ENCODE results near the gene CACNA2D1. TPM values are rescaled to one million over a fixed set of nuclear protein-coding genes. Genes with fewer than 3 reads are reported as not detected.

Gene CACNA2D1
- total and polyA plus RNA-seq, 12 donors, result 10.5 to 60.9 (median 35.9) TPM

DNA sequence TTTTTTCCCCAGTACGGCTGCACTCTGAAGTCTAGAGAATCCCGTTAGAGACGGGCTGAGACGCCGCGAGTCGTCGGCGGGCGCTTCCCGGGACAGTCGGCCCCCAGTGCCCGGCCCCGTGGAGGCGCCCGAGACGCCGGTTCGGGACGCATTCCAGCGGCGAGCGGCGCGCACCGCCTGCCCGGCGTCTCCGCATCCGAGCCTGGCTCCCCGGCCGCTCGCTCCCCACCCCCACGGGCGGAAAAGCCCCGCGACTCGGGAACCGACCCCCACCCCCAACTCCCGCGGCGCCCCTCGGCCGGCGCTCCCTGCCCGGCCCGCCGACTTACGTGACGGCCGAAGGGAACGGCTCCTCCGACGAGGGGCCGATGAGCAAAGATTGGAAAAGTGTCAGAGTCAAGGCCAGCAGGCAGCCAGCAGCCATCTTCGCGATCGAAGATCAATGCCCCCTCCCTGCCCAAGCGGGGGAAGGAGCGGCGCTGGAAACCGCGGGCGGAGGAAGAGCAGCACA is 486 bp downstream of the CACNA2D1 start:
- Histone ChIP-seq H3K27ac (peak overlapping the region; percentile 85 to 98 (median 90)), H3K27me3 (no peaks in the 10 kb centered on the region), H3K36me3 (replicated peaks in 1 of 2) (no peaks in the 10 kb centered on the region), H3K4me1 (replicated peaks in 1 of 2) (peaks cover 0 to 26% of the 10 kb centered on the region in 2 donors), H3K4me3 (peak overlapping the region; percentile 59 to 95 (median 92)), H3K9me3 (replicated peaks in 1 of 3) (no peaks in the 10 kb centered on the region)
- intact Hi-C loops (cut with DNase I), result loop anchor here in 1 of 2 donors (5.0 kb wide), 1 partner anchor 211 kb away; no protein-coding TSS in a partner anchor
- TF ChIP-seq POLR2A (IDR thresholded peaks at IDR 0.05), result peak in 1 of 2 donors; percentile 6
- TF ChIP-seq, protein P1, sequence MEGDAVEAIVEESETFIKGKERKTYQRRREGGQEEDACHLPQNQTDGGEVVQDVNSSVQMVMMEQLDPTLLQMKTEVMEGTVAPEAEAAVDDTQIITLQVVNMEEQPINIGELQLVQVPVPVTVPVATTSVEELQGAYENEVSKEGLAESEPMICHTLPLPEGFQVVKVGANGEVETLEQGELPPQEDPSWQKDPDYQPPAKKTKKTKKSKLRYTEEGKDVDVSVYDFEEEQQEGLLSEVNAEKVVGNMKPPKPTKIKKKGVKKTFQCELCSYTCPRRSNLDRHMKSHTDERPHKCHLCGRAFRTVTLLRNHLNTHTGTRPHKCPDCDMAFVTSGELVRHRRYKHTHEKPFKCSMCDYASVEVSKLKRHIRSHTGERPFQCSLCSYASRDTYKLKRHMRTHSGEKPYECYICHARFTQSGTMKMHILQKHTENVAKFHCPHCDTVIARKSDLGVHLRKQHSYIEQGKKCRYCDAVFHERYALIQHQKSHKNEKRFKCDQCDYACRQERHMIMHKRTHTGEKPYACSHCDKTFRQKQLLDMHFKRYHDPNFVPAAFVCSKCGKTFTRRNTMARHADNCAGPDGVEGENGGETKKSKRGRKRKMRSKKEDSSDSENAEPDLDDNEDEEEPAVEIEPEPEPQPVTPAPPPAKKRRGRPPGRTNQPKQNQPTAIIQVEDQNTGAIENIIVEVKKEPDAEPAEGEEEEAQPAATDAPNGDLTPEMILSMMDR (IDR thresholded peaks at IDR 0.05), result no peak
- WGBS, 4 donors, result 0 to 1% (median 1%) methylated on average over 21 to 64 of the region's 64 CpGs; no CpG with 5 or more reads in 1 of the 4 donors
- DNase-seq, result peak; percentile 38 to 64 (median 50)

DNA sequence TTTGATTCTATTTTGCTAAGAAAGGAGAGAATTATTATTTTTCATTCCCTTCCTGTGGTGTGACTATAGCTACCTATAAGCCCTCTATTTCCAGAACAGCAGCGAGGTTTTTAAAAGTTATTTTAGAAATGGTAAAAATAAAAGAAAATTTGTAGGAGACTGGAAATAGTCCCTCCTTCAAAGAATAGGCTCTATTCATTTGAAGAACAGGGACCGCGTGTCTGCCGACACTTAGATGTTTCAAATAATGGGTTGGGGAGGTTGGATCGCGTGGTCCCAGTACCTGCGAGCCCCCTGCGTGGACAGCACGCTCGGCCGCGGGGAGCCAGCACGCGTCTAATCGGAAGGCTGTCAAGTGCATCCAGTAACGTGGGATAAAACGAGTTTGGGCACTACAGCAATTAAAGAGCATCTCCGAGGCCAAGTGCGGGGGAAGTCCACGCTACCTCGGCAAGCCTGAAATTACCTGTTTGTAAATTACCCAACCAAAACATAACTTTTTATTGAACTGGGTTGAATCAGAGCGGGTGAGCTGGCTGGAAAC is 1.0 kb downstream of the CACNA2D1 start:
- Histone ChIP-seq H3K27ac (peak overlapping the region in 3 of 5 donors; percentile 85 to 98 (median 92)), H3K27me3 (no peaks in the 10 kb centered on the region), H3K4me1 (replicated peaks in 1 of 2) (peaks cover 0 to 26% of the 10 kb centered on the region in 2 donors), H3K9me3 (replicated peaks in 1 of 3) (no peaks in the 10 kb centered on the region), H3K36me3 (replicated peaks in 1 of 2) (no peaks in the 10 kb centered on the region), H3K4me3 (peak overlapping the region; percentile 59 to 95 (median 92))
- intact Hi-C loops (cut with DNase I), result loop anchor here in 1 of 2 donors (5.0 kb wide), 1 partner anchor 210 kb away; no protein-coding TSS in a partner anchor
- no peak for TF ChIP-seq POLR2A (IDR thresholded peaks at IDR 0.05)
- TF ChIP-seq, protein P1 (IDR thresholded peaks at IDR 0.05), result no peak
- peak in 4 of 7 donors; percentile 19 to 61 (median 28) for DNase-seq
- WGBS, 4 donors, result 1 to 3% (median 2%) methylated on average over 16 to 22 of the region's 22 CpGs

DNA sequence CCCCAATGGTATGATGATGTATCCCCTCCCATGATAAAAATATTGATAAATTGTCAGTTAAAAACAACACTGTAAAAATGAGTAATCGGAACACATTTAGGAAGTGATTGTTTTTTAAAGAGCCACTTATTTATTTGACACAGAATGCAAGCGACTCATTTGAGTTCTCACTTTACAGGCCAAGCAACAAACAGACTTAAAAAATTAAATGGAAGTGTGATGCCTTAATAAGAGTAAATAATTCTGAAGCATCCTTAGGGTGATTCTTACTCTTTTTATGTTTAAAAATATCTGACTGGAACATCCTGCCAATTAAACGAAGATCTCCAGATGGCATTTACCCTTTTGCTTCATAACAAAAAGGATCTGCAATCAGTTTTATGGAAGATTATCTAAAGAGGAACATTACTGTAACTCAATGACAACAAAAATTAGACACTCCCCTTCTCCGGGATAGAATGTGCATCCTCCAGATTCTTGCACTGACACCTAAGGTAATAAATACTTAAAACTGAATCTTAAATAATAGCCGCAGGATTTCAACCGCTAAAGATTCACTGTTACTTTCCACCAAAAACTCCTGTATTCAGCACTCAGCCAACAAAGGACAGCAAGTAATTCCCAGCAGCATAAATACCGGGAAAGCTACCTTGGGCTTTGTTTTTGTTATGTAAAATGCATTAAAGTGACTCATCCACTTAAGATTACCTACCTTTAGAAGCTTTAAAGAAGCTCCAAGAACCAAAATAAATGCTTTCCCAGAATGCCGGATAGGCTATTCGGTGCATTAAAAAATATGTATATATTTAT is 1.7 kb downstream of the CACNA2D1 start:
- intact Hi-C loops (cut with DNase I), result loop anchor here in 1 of 2 donors (5.0 kb wide), 1 partner anchor 210 kb away; no protein-coding TSS in a partner anchor
- DNase-seq, result no peak
- Histone ChIP-seq H3K27me3 (no peaks in the 10 kb centered on the region), H3K4me3 (peak overlapping the region in 1 of 4 donors; percentile 90), H3K4me1 (replicated peaks in 1 of 2) (peaks cover 0 to 26% of the 10 kb centered on the region in 2 donors), H3K27ac (no peak overlapping the region), H3K36me3 (replicated peaks in 1 of 2) (no peaks in the 10 kb centered on the region), H3K9me3 (replicated peaks in 1 of 3) (no peaks in the 10 kb centered on the region)
- no peak for TF ChIP-seq POLR2A (IDR thresholded peaks at IDR 0.05)
- TF ChIP-seq, protein P1 (IDR thresholded peaks at IDR 0.05), result no peak
- 28 to 32% (median 31%) methylated on average over 9 of the region's 9 CpGs for WGBS, 4 donors

DNA sequence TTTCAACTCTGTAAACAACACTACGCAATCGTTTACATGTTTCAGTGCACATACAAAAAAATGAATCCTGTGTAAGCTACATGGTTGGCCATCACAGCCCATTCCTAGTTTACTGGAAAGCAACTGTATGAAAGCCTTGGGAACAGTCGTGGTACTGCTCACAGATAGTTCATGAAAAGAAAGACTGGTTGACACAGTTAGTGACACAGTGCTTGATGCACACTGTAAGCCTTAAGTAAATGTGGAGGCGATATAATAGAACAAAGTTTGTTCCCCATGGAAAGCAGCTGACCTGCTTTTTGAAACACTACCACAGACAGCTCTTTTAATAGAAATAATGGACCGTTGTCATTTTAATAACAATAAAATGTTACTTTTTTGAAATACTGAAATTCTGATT is 5.1 kb downstream of the CACNA2D1 start:
- Histone ChIP-seq H3K4me1 (replicated peaks in 1 of 2) (peaks cover 0 to 26% of the 10 kb centered on the region in 2 donors), H3K36me3 (replicated peaks in 1 of 2) (no peaks in the 10 kb centered on the region), H3K9me3 (replicated peaks in 1 of 3) (no peaks in the 10 kb centered on the region), H3K4me3 (no peak overlapping the region), H3K27ac (no peak overlapping the region), H3K27me3 (no peaks in the 10 kb centered on the region)
- 68 to 81% (median 73%) methylated on average over 5 of the region's 5 CpGs for WGBS, 4 donors
- TF ChIP-seq, protein P1 (IDR thresholded peaks at IDR 0.05), result no peak
- TF ChIP-seq POLR2A (IDR thresholded peaks at IDR 0.05), result no peak
- DNase-seq, result no peak
- intact Hi-C loops (cut with DNase I), result no loop called here
